ENCODE results near the gene C6orf47.
"Not testable (repeated sequence)": the region's sequence is repeated elsewhere in the genome, so short reads cannot be mapped to it uniquely, and the experiment has no call there.

The C6orf47 gene, protein sequence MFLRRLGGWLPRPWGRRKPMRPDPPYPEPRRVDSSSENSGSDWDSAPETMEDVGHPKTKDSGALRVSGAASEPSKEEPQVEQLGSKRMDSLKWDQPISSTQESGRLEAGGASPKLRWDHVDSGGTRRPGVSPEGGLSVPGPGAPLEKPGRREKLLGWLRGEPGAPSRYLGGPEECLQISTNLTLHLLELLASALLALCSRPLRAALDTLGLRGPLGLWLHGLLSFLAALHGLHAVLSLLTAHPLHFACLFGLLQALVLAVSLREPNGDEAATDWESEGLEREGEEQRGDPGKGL

DNA sequence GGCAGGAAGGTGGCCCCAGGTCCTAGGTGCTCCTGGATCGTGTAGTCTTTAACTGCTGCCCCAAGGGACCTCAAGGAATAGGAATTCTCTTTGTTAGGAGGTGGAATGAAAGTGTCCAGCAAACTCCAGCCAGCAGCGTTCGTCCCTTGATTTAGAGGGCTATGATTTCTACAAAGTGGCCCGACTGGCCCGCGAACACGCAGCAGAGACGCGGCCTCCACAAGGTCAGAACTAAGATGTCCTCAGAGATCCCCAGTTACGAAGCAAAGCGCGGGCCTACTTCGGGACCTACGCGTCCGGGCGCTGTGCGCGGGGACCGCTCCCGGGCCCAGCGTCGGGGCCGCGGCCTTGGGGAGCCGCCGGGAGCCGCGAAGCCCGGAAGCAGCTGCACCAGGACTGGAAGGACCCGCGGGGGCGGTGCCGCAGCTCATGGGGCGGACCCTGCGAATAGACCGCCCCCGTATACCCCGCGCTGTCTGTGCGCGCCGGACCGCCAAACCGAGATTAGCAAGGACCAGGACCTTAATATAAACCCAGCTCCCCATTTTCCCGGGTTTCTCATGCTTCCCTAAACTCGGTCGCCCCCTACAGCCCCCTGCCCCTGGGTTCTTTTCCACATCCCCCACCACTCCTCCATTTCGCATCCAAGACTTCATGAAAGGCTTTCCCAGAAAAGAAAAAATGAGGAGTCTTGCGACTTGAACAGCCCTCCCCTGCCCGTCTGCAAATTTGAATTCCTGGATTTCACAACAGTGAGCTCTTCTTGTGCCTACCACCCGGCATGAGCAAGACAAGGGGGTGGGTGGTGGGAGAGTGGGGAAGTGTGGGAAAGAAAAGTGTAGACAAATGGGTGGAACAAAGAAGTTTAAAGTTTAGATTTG, at the start of gene C6orf47:
TSS of gene C6orf47 (minus strand) at position 398 of the 881 bp plus-strand sequence. CDS start 831 bp downstream, outside the sequence.
- DNase-seq (ENCODE audit: low read depth in 2 of 2, low spot score in 1 of 2), result peak; percentile 59 to 66

DNA sequence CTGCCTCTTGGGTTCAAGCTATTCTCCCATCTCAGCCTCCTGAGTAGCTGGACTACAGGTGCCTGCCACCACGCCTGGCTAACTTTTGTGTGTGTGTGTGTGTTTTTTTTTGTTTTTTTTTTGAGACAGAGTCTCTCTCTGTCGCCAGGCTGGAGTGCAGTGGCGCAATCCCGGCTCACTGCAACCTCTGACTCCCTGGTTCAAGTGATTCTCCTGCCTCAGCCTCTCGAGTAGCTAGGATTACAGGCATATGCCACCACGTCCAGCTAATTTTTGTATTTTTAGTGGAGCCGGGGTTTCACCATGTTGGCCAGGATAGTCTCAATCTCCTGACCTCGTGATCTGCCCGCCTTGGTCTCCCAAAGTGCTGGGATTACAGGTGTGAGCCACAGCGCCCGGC, 48.6 kb upstream of the C6orf47 start:
- not testable (repeated sequence) for DNase-seq (ENCODE audit: low read depth in 2 of 2, low spot score in 1 of 2)

DNA sequence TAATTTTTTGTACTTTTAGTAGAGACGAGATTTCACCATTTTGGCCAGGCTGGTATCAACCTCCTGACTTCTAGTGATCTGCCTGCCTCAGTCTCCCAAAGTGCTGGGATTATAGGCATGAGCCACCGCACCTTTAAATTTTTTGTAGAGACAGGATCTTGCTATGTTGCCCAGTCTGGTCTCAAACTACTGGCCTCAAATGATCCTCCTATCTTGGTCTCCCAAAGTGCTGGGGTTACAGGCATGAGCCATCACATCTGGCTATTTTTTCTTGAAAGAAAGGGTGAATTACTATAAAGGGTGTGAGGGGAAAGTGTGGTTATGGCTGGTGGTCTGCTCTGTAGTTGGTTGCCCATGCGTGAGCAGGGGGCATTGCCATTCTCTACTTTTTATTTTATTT, 47.6 kb upstream of the C6orf47 start:
- DNase-seq (ENCODE audit: low read depth in 2 of 2, low spot score in 1 of 2), result no peak

DNA sequence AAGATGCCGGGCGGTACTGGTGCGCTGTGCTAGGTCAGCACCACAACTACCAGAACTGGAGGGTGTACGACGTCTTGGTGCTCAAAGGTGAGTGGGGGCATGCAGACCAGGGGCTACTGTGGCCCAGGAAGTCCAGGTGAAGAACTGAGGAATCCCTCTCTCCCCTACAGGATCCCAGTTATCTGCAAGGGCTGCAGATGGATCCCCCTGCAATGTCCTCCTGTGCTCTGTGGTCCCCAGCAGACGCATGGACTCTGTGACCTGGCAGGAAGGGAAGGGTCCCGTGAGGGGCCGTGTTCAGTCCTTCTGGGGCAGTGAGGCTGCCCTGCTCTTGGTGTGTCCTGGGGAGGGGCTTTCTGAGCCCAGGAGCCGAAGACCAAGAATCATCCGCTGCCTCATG, 47.1 kb upstream of the C6orf47 start:
- DNase-seq (ENCODE audit: low read depth in 2 of 2, low spot score in 1 of 2), result no peak

DNA sequence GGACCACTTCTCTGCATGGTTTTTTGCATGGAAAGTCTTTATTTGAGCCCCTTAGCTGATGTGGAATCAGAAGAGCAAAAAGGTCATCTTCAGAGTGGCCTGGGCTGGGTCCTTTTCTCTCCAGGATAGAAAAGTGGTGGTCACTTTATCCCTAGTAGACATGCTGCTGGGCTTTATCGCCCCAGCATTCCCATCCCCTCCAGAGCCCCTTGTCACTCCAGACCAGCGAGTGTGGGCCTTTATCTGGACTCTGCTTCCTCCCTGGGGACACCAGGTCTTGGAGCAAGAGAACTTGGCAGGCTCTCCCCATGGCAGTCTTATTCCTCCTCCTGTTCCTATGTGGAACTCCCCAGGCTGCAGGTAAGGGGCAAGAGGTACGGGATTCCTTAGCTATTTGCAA, 46.0 kb upstream of the C6orf47 start, which contains the start of gene LY6G6F:
TSS of gene LY6G6F (plus strand) at position 268 of the 400 bp plus-strand sequence. CDS start at position 309, 41 bp downstream.
- no peak for DNase-seq (ENCODE audit: low read depth in 2 of 2, low spot score in 1 of 2)

DNA sequence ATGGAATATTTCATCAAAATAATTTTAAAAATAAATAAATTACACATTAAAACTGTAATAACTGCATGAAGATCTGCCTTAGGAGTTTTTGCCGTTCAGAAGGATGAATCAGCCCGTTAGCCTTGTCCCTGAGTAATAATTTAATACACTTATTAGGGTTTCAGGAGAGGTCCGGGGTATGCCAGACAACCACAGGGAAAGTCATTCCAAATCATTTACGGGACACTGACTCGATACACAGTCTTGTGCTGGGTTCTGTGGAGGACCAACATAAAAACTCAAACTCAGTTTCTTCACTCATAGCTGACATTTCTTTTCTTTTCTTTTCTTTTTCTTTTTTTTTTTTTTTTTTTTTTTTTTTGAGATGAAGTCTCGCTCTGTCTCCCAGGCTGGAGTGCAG, 45.4 kb upstream of the C6orf47 start:
- no peak for DNase-seq (ENCODE audit: low read depth in 2 of 2, low spot score in 1 of 2)

DNA sequence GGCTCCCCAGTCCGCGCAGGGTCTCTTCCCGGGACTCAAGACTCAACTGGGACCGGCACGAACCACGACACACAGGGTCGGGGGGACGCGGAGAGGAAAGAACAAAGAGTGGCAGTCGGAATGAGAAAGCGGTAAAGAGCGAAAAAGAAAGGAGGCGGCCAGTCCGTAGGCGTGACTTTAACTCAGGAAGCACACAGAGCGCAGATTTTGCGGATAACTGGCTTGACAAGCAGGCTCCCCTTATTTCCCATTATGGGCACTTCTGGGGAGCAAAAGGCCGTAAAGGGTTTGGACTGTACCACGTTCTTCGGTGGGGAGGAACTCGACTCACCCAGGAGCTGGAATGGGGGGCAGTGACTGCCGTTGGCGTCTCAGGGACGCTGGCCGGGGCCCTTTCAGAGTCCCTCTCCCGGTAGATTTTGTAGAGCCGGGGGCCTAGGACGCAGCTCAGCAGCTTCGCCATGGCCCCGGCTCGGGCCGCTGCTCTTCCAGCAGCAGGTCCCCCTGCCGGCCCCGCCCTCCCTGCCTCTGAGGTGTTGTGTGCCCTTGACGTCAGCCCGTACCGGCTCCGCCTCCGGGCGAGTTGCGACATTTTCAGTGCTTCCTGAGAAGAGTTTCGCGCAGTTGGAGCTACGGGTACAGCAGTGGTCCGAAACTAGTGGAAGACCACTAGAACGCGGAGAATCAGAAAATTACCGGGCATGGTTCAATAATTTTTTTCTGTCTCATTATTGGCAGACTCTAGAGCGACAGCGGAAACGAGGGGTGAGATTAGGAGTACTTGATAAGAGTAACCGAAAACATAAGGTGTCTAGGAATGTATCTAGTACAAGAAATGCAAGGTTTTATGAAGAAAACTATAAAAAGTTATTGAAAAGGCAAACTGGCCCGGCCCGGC, 42.5 kb upstream of the C6orf47 start, which contains the start of gene ABHD16A:
TSS of gene ABHD16A (minus strand) at position 506 of the 898 bp plus-strand sequence. CDS start at position 463, 43 bp downstream.
- peak; percentile 92 to 93 for DNase-seq (ENCODE audit: low read depth in 2 of 2, low spot score in 1 of 2)

DNA sequence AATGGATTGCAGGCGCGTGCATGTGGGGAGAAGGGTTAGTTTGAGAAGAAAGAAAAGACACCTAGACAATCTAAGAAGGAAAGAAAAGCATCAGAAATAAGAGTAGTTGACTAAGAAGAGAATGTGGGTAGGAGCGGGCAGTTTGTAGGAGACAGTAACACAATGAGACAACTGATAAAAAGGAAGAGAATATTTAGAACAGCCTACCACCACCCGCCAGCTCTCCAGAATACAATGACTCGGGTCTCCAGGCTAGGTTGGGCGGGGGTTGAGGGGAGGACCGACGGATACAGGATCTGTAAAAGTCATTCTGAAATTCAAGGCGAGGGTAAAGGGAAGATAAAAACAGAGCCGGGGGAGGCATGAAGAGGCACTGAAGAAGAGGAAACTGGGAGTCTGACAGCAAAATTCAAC, 41.8 kb upstream of the C6orf47 start:
- DNase-seq (ENCODE audit: low read depth in 2 of 2, low spot score in 1 of 2), result no peak

DNA sequence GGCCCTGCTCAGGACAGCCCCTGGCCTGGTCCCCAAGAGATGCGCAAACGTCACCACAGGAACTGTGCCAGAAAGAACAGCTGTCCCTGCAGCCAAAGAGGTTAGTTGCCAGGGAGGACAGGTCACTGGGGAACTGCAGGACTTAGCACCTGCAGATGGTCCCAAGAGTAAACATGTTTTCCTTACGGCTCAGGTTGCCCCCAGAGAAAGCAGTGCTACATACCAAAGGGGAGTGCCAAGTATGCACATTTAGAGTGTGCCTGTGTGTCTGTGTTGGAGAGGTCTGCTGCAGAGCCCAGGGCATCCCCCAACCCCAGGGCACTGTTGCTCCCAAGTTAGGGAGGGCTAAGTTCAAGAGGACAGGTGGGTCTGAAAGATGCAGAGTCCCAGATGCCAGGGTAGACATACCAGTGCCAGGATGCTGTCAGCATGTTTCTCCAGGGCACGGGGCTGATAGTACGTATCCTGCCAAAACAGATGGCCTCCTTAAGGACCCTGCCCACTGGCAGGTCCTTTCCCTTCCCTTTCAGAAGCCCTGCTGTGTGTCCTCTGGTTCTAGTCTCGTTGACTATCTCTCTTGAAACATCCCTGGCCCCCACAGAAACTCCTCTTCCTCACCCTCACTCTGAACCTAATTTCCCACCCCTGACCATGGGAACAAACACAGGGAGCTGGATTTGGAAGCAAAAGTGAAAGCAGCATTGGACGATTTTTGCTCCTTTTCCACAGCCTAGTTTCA, 41.3 kb upstream of the C6orf47 start:
- DNase-seq (ENCODE audit: low read depth in 2 of 2, low spot score in 1 of 2), result no peak

DNA sequence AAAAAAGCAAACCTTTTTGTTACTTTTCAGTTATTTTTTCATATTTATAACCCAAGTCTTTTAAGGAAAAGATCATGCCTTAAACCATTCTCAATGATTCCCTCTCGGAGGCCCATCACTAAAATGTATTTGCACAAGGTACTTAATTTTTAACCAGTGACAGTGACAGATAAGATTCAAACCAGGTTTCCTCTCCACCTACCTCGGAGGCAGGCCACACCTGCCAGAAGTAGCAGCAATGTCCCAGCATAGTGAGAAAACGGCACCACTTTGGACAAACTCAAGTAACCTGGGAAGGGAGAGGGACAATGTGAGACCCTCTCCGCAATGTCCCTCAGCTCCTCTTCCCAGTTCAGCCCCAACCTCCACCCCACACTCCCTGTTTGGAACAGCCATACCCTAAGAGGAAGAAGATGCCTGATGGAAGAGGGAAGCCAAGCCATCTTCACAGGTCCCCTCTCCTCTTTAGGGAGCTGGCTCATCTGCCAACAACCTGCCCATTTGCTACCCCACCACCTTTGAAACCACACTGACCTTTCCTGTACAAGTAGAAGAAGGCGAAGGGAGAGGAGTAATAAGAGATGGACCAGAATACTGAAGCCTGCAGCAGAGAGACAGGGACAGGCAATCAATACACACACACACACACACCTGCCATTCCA, 40.3 kb upstream of the C6orf47 start:
- no peak for DNase-seq (ENCODE audit: low read depth in 2 of 2, low spot score in 1 of 2)

DNA sequence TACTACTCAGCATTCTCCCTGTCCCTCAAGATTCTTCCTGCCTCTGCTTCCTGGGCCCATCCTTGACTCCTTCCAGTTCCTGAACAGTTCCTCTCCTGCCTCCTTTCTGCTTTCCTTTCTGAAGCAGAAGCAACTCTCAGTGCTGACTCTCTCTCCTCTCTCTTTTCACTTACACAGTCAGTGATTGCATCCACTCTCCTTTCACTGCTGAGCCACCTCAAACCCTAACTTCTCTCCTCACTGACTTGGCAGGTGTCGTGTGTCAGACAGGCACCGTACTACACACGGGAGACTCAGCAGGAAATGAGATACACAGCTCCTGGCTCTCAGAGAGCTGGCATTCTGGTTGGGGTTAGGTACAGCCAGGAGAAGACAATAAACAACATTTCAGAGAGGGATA, 37.0 kb upstream of the C6orf47 start:
- no peak for DNase-seq (ENCODE audit: low read depth in 2 of 2, low spot score in 1 of 2)

DNA sequence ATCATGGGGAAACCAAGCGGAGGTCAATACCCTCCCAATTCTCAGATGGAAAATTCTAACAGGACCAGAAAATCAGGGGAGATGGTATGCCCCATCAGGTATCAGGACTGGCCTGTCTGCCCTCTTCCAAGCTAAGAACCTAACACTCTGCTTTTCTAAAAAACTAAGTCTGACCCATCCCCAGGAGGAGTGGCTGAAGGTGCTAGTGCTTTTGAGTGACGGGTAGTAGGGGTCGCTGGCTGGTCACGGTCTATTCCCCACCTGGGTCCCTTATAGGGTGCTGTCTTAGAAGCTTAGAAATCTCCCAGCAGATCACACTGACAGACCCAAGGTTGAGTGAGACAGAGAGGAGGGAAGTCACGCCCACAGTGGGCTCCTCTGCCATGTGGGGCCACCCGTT, 33.0 kb upstream of the C6orf47 start:
- DNase-seq (ENCODE audit: low read depth in 2 of 2, low spot score in 1 of 2), result no peak

DNA sequence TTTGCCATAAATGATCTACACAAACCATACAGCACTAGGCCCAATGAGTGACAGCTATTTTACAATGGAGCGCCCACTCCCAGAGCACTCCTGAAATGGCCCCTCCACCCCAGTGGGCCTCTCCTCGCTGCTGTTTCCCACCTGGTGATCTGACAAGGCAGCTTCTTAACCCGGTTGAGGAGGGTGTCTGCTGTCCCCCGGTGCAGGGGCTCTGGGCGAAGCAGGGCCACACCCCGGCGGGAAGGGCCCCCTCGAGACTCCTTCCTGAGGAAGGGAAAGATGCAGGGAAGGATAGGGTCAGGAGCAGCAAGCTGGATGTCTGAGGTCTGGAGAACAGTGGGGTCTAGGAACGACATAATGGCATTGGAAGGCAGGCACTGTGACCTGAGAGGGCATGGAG, 32.3 kb upstream of the C6orf47 start:
- no peak for DNase-seq (ENCODE audit: low read depth in 2 of 2, low spot score in 1 of 2)

DNA sequence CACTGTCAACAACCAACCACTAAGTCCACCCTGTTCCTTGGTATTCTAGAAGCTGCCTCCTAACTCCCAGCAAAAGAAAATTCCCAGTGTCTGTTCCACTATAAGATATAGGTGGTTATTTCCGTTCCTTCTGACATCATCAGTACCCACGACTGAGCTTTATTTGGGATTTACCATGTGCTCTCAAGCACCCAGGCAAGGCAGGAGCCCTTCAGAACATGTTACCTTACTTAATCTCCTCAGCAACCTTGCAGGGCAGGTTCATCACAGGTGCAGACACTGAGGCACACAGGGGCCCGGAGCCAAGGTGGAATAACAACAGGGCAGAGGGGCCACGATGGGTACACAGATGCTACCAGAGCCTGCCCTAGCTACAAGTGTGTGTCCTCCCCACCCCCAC, 31.8 kb upstream of the C6orf47 start:
- DNase-seq (ENCODE audit: low read depth in 2 of 2, low spot score in 1 of 2), result no peak

DNA sequence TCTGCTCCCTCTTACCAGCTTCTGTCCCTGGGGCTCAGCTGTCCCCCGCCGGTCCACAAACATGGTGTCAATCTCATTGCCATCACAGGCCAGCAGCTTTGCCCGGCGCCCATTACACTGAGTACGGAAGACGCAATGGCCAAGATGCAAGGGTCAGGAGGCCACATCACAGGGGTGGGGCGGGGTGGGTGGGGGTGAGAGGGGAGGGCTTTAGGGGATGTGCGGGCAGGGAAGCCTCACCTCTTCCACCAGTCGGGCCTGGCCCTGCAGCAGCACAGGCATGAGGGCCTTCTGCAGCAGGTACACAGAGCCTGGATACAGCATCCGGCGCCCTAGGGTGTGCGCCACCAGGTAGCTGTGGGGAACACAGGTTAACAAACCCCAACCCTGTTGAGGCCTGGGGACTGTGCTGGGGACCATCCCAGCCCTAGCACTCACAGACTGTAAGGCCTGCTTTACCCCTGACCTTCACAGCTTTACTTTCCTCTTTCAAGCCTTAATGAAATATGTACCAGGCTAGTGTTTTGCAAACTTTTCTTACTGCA, 31.1 kb upstream of the C6orf47 start:
- no peak for DNase-seq (ENCODE audit: low read depth in 2 of 2, low spot score in 1 of 2)

DNA sequence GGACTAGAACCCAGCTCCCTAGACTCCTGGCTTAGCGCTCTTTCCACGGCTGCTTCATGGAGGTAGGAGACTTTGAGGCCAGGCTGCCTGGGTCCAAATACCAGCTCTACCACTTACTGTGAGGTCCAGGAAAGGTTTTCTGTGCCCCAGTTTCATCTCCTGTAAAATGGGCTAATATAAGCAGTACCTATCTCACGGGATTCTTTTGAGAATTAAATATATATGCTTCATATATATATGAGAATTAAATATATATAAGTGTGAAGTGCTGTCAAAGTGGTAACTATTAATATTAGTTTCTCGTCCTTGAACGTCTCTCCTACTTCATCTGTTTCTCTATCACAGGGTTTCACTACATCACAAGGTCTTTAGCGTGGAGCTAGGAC, 30.5 kb upstream of the C6orf47 start:
- no peak for DNase-seq (ENCODE audit: low read depth in 2 of 2, low spot score in 1 of 2)

DNA sequence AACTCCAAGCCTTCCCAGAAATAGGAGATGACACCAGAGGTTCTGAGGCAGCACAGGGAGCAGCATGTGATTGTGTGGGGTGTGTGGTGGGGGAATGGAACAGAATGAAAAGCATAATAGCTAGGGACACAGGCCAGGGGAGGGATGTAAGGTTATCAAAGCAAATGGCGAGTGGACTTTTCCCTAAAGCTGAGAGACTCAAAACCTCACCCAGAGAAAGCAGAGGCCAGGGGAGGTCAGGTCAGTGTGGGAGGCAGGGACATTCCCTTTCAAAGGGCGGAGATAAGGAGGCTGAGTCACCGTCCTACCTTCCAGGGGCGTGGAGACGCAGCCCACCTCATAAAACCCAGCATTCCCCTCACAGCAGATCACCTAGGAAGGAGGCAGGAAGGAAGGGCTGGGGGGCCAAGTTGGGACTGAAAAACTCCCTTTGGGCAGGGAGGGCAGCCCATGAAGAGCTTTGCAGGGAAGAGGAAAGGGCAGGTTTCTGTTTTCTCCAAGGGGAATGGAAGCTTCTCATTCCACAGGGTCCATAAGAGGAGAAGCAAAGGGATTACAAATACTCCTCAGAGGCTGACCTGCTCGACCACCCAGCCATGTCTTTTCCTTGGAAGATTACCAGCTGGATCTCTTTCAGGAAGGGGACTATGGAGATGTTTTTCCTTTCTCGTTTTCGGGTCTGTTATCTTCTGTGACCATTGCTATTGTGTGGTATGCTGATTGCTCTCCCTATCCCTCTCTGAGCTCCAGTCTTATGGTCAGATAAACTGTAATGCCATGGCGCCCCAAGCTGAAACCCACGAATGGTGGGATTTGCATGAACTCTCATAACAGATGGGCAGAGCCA, 29.9 kb upstream of the C6orf47 start:
- DNase-seq (ENCODE audit: low read depth in 2 of 2, low spot score in 1 of 2), result no peak

DNA sequence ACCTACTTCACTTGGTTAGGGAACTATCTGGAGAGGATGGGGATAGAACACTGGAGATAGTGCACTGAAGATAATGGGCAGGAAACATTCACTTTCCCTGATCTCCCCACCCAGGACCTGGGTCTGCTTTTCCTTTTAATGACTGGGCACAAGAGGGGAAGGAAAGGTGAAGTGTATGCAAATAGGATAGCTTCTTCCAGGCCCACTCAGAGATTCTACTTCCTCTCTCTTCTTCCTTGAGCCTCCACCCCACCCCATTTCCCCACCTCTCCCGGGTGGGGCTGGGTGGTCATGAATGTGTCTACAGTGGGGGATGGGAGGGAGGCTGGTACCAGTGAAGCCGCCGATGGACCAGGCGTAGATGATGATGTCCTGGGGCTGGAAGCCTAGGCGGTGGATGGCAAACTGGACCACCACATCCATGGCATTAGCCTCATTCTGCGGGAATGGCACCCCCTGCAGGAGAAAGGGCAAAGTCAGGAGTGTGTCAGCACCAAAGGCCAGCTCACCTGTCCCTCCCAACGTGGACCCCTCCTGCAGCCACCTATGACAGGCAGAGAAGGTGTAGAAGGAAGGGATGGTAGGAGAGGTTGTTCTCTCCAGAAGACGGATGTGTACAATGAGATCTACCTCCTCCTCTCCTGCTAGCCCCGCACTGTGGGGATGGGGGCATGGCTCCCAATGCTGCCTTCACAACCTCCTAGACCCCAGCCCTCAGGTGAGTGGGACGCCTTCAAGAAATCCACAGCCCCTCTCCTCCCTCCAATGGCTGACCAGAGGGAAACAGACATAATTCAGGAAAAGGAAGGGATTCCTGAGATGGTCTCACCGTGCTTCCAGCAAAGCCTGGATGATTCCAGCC, 28.9 kb upstream of the C6orf47 start:
- no peak for DNase-seq (ENCODE audit: low read depth in 2 of 2, low spot score in 1 of 2)
